ENCODE results near the gene ADGRV1.

The ADGRV1 gene

GRCh38 chr5:91177639-91178038 is 619.0 kb downstream of the ADGRV1 start:
- no peak for DNase-seq (ENCODE audit: low read depth in 2 of 2, low spot score in 1 of 2)

GRCh38 chr5:91178461-91178860 is 619.9 kb downstream of the ADGRV1 start:
- no peak for DNase-seq (ENCODE audit: low read depth in 2 of 2, low spot score in 1 of 2)

GRCh38 chr5:91179018-91179417 is 620.4 kb downstream of the ADGRV1 start:
- DNase-seq (ENCODE audit: low read depth in 2 of 2, low spot score in 1 of 2) = no peak

GRCh38 chr5:91180506-91180905 is 621.9 kb downstream of the ADGRV1 start:
- no peak for DNase-seq (ENCODE audit: low read depth in 2 of 2, low spot score in 1 of 2)

- no peak for DNase-seq (ENCODE audit: low read depth in 2 of 2, low spot score in 1 of 2)
These were observed 624.2 kb downstream of the ADGRV1 start for GRCh38 chr5:91182763-91183162.

GRCh38 chr5:91183743-91184142 is 625.1 kb downstream of the ADGRV1 start:
- no peak for DNase-seq (ENCODE audit: low read depth in 2 of 2, low spot score in 1 of 2)

GRCh38 chr5:91186101-91186500 is 627.5 kb downstream of the ADGRV1 start:
- no peak for DNase-seq (ENCODE audit: low read depth in 2 of 2, low spot score in 1 of 2)

- DNase-seq (ENCODE audit: low read depth in 2 of 2, low spot score in 1 of 2) = no peak
These were observed 628.4 kb downstream of the ADGRV1 start for GRCh38 chr5:91187032-91187431.

- no peak for DNase-seq (ENCODE audit: low read depth in 2 of 2, low spot score in 1 of 2)
These were observed 630.2 kb downstream of the ADGRV1 start for GRCh38 chr5:91188755-91189154.

- DNase-seq (ENCODE audit: low read depth in 2 of 2, low spot score in 1 of 2) = no peak
These were observed 631.1 kb downstream of the ADGRV1 start for GRCh38 chr5:91189480-91190313.

GRCh38 chr5:91190314-91190690 is 631.7 kb downstream of the ADGRV1 start:
- no peak for DNase-seq (ENCODE audit: low read depth in 2 of 2, low spot score in 1 of 2)

GRCh38 chr5:91194824-91195381 is 636.3 kb downstream of the ADGRV1 start:
- no peak for DNase-seq (ENCODE audit: low read depth in 2 of 2, low spot score in 1 of 2)

GRCh38 chr5:91200692-91201091 is 642.1 kb downstream of the ADGRV1 start:
- no peak for DNase-seq (ENCODE audit: low read depth in 2 of 2, low spot score in 1 of 2)

- no peak for DNase-seq (ENCODE audit: low read depth in 2 of 2, low spot score in 1 of 2)
These were observed 647.5 kb downstream of the ADGRV1 start for GRCh38 chr5:91206103-91206502.

- no peak for DNase-seq (ENCODE audit: low read depth in 2 of 2, low spot score in 1 of 2)
These were observed 648.1 kb downstream of the ADGRV1 start for GRCh38 chr5:91206734-91207133.

- no peak for DNase-seq (ENCODE audit: low read depth in 2 of 2, low spot score in 1 of 2)
These were observed 648.7 kb downstream of the ADGRV1 start for GRCh38 chr5:91207248-91207647.

GRCh38 chr5:91211997-91212713 is 653.6 kb downstream of the ADGRV1 start:
- no peak for DNase-seq (ENCODE audit: low read depth in 2 of 2, low spot score in 1 of 2)

GRCh38 chr5:91212714-91213092 is 654.1 kb downstream of the ADGRV1 start:
- DNase-seq (ENCODE audit: low read depth in 2 of 2, low spot score in 1 of 2) = no peak
